Upper lobe of right lung (tissue), 1 donor: Measurements from ENCODE around the gene ANGPTL8. TPM values are rescaled to one million over a fixed set of nuclear protein-coding genes. Genes with fewer than 3 reads are reported as not detected.
A peak's percentile ranks its signal among the peaks of the same experiment; 100 is the strongest.

Source experiments
- ATAC-seq: fragments of 200-7000 bp; cut with Tn5 transposase; one replicate; pipeline ENCODE4 v1.9.1; 2020; ENCODE audit warnings: mild to moderate bottlenecking, moderate library complexity
- DNase-seq: peaks from one replicate; pipeline ENCODE4 v3.0.0-alpha.2; 2020
- H3K27ac ChIP-seq: fragments of 200-600 bp; one replicate; pipeline ENCODE4 v1.8.0; 2022
- H3K27me3 ChIP-seq: fragments of 200-600 bp; one replicate; pipeline ENCODE4 v1.8.0; 2022; ENCODE audit warnings: mild to moderate bottlenecking
- H3K36me3 ChIP-seq: fragments of 200-600 bp; one replicate; pipeline ENCODE4 v1.8.0; 2022
- H3K4me1 ChIP-seq: fragments of 200-600 bp; one replicate; pipeline ENCODE4 v1.8.0; 2022
- H3K4me3 ChIP-seq: fragments of 200-600 bp; one replicate; pipeline ENCODE4 v1.8.0; 2022; ENCODE audit warnings: mild to moderate bottlenecking
- H3K9me3 ChIP-seq: fragments of 200-600 bp; one replicate; pipeline ENCODE4 v1.8.0; 2022
- CTCF ChIP-seq: fragments of 200-600 bp; IDR thresholded peaks from one replicate; pipeline ENCODE4 v1.8.0; 2022; ENCODE audit warnings: antibody characterized with exemption
- intact Hi-C: fragments of 100-400 bp; cut with DNase I; formaldehyde crosslinking; loops from one replicate; pipeline ENCODE4 v1.11.0; 2022
- total RNA-seq: library from RNA; stranded (reverse); fragmentation: NEBNext Ultra II Directional; extraction: Animal tissue kit (Norgen Biotek cat#: 25700); gene quantifications from one replicate; pipeline ENCODE4 v1.2.1, GENCODE V29; 2021
- donor health status: DM: no; HTN: yes; CAD: no; lungs with severe emphysema.

Gene ANGPTL8
- total RNA-seq, 1 donor from 2014 or later, result not detected

- no peak for DNase-seq
- intact Hi-C loops, result no loop called here
Observed at GRCh38 chr19:11221082-11221598, 18.3 kb upstream of the ANGPTL8 start.

GRCh38 chr19:11223200-11223599 is 16.2 kb upstream of the ANGPTL8 start:
- intact Hi-C loops, result no loop called here
- no peak for TF ChIP-seq CTCF
- H3K36me3 ChIP-seq, result peaks cover 56% of the 10 kb centered on the region

More at GRCh38 chr19:11221082-11221598, 18.3 kb upstream of the ANGPTL8 start:
- no peak for TF ChIP-seq CTCF
- Histone ChIP-seq H3K9me3 (no peaks in the 10 kb centered on the region), H3K4me3 (no peak overlapping the region), H3K36me3 (peaks cover 60% of the 10 kb centered on the region), H3K4me1 (no peaks in the 10 kb centered on the region), H3K27me3 (no peaks in the 10 kb centered on the region), H3K27ac (no peak overlapping the region)
- no peak for ATAC-seq

GRCh38 chr19:11224429-11224828 is 15.0 kb upstream of the ANGPTL8 start:
- no peaks in the 10 kb centered on the region for H3K4me1 ChIP-seq
- no peak for DNase-seq
- intact Hi-C loops, result no loop called here

More at GRCh38 chr19:11223200-11223599, 16.2 kb upstream of the ANGPTL8 start:
- H3K4me3 ChIP-seq, result no peak overlapping the region
- ATAC-seq (peak; percentile 44), DNase-seq (no peak)
- no peak overlapping the region for H3K27ac ChIP-seq
- no peaks in the 10 kb centered on the region for H3K9me3 ChIP-seq
- H3K4me1 ChIP-seq, result no peaks in the 10 kb centered on the region
- no peaks in the 10 kb centered on the region for H3K27me3 ChIP-seq

GRCh38 chr19:11225172-11225571 is 14.2 kb upstream of the ANGPTL8 start:
- H3K27ac ChIP-seq, result no peak overlapping the region
- intact Hi-C loops, result no loop called here
- TF ChIP-seq CTCF, result no peak

More at GRCh38 chr19:11224429-11224828, 15.0 kb upstream of the ANGPTL8 start:
- Histone ChIP-seq H3K27me3 (no peaks in the 10 kb centered on the region), H3K36me3 (peaks cover 53% of the 10 kb centered on the region), H3K9me3 (no peaks in the 10 kb centered on the region), H3K4me3 (no peak overlapping the region), H3K27ac (no peak overlapping the region)
- no peak for ATAC-seq
- no peak for TF ChIP-seq CTCF

GRCh38 chr19:11225815-11226214 is 13.6 kb upstream of the ANGPTL8 start:
- Histone ChIP-seq H3K27ac (no peak overlapping the region), H3K9me3 (no peaks in the 10 kb centered on the region), H3K4me1 (no peaks in the 10 kb centered on the region), H3K27me3 (no peaks in the 10 kb centered on the region), H3K4me3 (no peak overlapping the region), H3K36me3 (peaks cover 46% of the 10 kb centered on the region)
- intact Hi-C loops, result no loop called here
- no peak for TF ChIP-seq CTCF
- ATAC-seq (no peak), DNase-seq (no peak)

More at GRCh38 chr19:11225172-11225571, 14.2 kb upstream of the ANGPTL8 start:
- H3K9me3 ChIP-seq, result no peaks in the 10 kb centered on the region
- no peak for ATAC-seq
- peaks cover 52% of the 10 kb centered on the region for H3K36me3 ChIP-seq
- DNase-seq, result no peak
- H3K4me3 ChIP-seq, result no peak overlapping the region
- no peaks in the 10 kb centered on the region for H3K4me1 ChIP-seq
- H3K27me3 ChIP-seq, result no peaks in the 10 kb centered on the region

- TF ChIP-seq CTCF, result no peak
- Histone ChIP-seq H3K4me3 (no peak overlapping the region), H3K9me3 (no peaks in the 10 kb centered on the region), H3K27ac (no peak overlapping the region), H3K27me3 (no peaks in the 10 kb centered on the region), H3K4me1 (no peaks in the 10 kb centered on the region), H3K36me3 (peaks cover 42% of the 10 kb centered on the region)
- ATAC-seq (no peak), DNase-seq (no peak)
- intact Hi-C loops, result no loop called here
Observed at GRCh38 chr19:11226716-11227166, 12.7 kb upstream of the ANGPTL8 start.
